A549 treated with dexamethasone at 1 μM for 4 hours (cell line): Measurements from ENCODE around the gene RBM14. TPM values are rescaled to one million over a fixed set of nuclear protein-coding genes. Genes with fewer than 3 reads are reported as not detected.

Experiments
- total RNA-seq: library from RNA; stranded (reverse); fragments of 200-300 nt; extraction: Qiagen RNA extraction; gene quantifications from 5 replicates; pipeline ENCODE4 v1.2.3, GENCODE V29; 2022

RBM14 gene, protein sequence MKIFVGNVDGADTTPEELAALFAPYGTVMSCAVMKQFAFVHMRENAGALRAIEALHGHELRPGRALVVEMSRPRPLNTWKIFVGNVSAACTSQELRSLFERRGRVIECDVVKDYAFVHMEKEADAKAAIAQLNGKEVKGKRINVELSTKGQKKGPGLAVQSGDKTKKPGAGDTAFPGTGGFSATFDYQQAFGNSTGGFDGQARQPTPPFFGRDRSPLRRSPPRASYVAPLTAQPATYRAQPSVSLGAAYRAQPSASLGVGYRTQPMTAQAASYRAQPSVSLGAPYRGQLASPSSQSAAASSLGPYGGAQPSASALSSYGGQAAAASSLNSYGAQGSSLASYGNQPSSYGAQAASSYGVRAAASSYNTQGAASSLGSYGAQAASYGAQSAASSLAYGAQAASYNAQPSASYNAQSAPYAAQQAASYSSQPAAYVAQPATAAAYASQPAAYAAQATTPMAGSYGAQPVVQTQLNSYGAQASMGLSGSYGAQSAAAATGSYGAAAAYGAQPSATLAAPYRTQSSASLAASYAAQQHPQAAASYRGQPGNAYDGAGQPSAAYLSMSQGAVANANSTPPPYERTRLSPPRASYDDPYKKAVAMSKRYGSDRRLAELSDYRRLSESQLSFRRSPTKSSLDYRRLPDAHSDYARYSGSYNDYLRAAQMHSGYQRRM
- 59.6 to 80.2 TPM (median 65.6 TPM) in 5 replicates for total RNA-seq

DNA sequence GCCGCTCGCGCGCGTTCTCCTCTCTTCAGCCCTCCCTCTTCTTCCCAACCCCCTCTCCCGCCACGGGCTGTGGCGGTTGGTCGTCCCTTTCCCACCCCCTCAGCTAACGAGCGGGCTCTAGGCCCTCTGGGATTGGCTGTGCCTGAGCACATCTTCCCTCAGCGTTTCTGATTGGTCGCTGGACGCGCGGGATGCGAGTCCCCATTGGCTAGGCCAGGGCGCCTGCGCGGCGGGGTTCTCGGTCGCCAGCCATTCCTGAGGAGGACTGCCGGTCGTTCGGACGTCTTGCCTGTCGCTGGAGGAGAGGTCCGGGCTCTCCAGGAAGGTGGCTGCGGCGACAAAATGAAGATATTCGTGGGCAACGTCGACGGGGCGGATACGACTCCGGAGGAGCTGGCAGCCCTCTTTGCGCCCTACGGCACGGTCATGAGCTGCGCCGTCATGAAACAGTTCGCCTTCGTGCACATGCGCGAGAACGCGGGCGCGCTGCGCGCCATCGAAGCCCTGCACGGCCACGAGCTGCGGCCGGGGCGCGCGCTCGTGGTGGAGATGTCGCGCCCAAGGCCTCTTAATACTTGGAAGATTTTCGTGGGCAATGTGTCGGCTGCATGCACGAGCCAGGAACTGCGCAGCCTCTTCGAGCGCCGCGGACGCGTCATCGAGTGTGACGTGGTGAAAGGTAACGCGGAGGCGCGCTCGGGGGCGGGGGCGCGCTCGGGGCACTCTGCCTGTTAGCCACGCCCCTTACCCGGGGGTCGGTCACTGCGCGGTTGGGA is at the start of gene RBM14:
RBM14 (plus strand) TSS at position 252 of the 776 bp plus-strand sequence; CDS start at position 343, 91 bp downstream.

DNA sequence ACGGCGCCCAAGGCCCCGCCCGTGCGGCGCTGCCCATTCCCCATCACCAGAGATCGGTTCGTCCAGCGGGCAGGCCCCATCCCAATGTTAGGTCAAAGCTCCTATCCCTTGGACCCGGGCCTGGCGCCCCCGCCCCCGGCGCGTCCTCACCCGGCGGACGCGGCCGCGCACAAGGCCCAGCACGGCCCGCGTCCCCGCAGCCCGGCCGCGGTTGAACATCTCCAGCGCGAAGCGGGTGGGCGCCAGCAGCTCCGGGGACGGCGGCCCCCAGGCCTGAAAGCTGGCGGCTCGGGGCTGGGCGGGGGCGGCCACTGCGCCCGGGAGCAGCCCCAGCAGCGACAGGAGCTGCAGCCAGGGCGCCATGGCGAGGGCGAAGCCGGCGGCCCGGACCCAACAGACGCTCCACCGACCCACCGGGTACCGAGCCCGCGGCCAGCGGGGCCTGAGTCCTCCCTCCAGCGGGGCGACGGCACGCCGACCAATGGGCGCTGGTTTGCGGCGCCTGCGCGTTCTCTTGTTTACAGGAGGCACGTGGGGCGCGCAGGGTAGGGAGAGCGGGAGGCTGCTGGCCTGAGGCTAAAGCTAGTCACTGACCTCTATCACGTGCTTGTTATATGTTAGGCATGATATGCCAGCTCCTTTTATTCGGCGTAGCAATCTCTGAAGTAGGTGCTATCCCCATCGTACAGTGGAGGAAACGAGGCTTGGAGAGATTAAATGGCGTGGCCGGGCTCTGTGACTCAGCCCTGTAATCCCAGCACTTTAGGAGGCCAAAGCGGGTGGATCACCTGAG is 48.1 kb upstream of the RBM14 start, which contains the start of gene CTSF:
CTSF (minus strand) TSS at position 483 of the 793 bp plus-strand sequence; CDS start at position 363, 120 bp downstream.

DNA sequence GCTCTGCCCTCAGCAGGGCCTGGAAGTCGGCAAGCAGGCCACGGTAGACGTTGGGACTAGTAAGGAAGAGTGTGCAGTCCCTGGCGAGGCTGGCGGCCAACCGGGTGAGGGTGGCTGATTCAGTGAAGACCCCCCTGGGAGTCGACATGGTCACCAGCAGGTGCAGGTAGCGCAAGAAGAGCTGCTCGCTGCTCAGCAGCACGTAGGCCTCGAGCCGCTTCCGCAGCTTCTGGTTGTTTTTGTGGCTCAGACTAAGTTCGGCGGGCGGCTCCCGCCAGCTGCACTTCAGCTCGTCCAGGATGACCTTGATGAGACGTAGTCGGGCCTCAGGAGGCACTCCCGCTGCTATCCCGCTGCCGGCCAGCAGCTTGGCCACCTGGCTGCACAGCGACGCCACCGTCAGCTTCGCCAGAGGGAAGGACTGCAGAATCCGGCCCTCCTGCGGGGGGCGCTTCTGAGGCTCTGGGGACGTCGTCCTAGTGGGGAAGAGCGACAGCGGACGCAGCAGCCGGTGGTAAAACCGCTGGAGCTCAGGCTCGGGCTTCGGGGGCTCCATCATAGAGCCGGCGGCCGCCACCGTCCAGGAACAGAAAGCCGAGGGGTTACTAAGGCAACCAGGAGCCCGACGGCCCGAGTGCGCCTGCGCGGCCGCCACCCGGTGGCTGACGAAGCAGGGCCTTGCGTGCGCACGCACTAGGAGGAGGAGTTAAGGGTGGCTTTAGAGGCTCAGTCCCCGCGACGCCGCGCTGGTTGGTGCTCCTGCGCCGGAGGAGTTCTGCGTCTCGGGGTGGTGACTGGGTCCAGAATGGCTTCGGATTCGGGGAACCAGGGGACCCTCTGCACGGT is 23.8 kb upstream of the RBM14 start, which contains the start of the genes CCDC87 and CCS:
CCDC87 (minus strand) TSS at position 607 of the 846 bp plus-strand sequence; CDS start at position 559, 48 bp downstream.
CCS (plus strand) TSS at position 729 of the 846 bp plus-strand sequence; CDS start at position 806, 77 bp downstream.

DNA sequence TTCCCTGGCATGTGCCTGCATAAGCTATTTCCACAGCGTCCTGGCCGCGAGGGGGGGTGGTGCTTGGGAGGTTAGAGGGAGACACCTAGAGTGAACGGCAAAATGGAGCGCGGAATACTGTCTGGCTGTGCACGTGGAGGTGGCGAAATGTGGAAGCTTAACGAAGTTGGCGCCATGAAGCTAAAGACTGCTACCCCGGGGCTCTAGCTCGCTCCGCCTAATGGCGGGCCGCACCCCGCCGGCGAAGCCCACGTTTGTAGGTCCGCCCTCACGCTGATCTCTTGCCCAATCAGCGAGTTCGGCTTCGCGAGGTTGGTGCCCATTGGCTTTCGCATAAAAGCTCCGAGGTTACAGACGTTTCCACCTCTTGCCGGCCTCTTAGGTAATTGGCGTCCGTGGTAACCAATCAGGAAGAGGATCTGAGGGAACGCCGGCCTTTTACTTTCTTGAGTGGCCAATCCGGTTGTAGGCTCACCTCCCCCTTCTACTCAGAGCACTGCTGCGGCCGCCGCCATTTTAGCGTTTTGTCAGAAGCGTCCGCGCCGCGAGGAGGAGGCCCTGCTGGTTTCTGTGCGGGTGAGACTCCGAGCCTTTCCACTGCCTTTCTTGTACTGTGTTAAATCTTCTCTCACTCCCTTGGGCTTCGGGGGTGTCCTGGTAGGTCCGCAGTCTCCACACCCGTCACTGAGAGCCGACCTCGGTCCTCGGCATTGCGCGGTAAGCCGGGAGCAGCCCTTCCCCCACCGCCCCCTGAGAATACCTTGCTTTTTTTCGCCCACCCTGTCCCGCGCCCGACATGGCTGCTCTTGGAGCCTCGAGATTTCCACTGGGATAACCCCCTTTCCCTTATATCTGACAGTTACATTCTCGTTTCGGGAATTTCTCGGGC is 22.0 kb downstream of the RBM14 start, which contains the start of gene RBM4:
RBM4 (plus strand) TSS at position 527 of the 889 bp plus-strand sequence. CDS start 1,009 bp downstream, outside the sequence.

Other genes starting within 250 kb of the RBM14 start
- 6.1 to 9.8 TPM (median 9.1 TPM) in 5 replicates for gene SLC29A2, start 244.9 kb upstream of the RBM14 start, total RNA-seq
- 0.03 TPM in 1 of 5 replicates, not detected in the others for gene NPAS4, start 195.6 kb upstream of the RBM14 start, total RNA-seq
- 96.3 to 115 TPM (median 107 TPM) in 5 replicates for gene MRPL11, start 177.8 kb upstream of the RBM14 start, total RNA-seq
- 3.4 to 5.2 TPM (median 4.5 TPM) in 5 replicates for gene PELI3, start 149.7 kb upstream of the RBM14 start, total RNA-seq
- 48.9 to 58.4 TPM (median 56.0 TPM) in 5 replicates for gene DPP3, start 136.2 kb upstream of the RBM14 start, total RNA-seq
- 6.1 to 10.0 TPM (median 9.4 TPM) in 5 replicates for gene BBS1, start 106.0 kb upstream of the RBM14 start, total RNA-seq
- gene ZDHHC24, start 70.6 kb upstream of the RBM14 start, total RNA-seq, result 7.1 to 14.1 TPM (median 13.2 TPM) in 5 replicates
- gene ACTN3, start 69.7 kb upstream of the RBM14 start, total RNA-seq, result 0.04 to 0.06 TPM (median 0.04 TPM) in 4 of 5 replicates, not detected in the other
- 28.4 to 36.1 TPM (median 31.4 TPM) in 5 replicates for gene CTSF, start 48.0 kb upstream of the RBM14 start, total RNA-seq
- 0.39 to 0.75 TPM (median 0.55 TPM) in 5 replicates for gene CCDC87, start 23.6 kb upstream of the RBM14 start, total RNA-seq
- 24.4 to 32.1 TPM (median 27.6 TPM) in 5 replicates for gene CCS, start 23.4 kb upstream of the RBM14 start, total RNA-seq
- 130 to 150 TPM (median 140 TPM) in 5 replicates for gene RBM4, start 22.1 kb downstream of the RBM14 start, total RNA-seq
- gene RBM4B, start 61.3 kb downstream of the RBM14 start, total RNA-seq, result 16.0 to 22.0 TPM (median 18.6 TPM) in 5 replicates
- 6.7 to 10.6 TPM (median 9.9 TPM) in 5 replicates for gene SPTBN2, start 112.6 kb downstream of the RBM14 start, total RNA-seq
- gene RCE1, start 226.8 kb downstream of the RBM14 start, total RNA-seq, result 36.7 to 56.6 TPM (median 53.1 TPM) in 5 replicates
- gene LRFN4, start 240.4 kb downstream of the RBM14 start, total RNA-seq, result 73.8 to 122 TPM (median 105 TPM) in 5 replicates